GM23338 (cell line): ENCODE results near the gene RNASE11. TPM values are rescaled to one million over a fixed set of nuclear protein-coding genes. Genes with fewer than 3 reads are reported as not detected.

Source experiments
- ATAC-seq: fragments of 200-7000 bp; cut with Tn5 transposase; 3 replicates; pipeline ENCODE4 v1.9.1; 2020
- DNase-seq: peaks from one replicate; pipeline ENCODE4 v3.0.0-alpha.2; 2015; ENCODE audit warnings: low spot score
- H2AFZ ChIP-seq: fragments of 200-600 bp; sonication (generic); 2 replicates; pipeline ENCODE4 v1.8.0; 2016; ENCODE audit warnings: antibody characterized with exemption, mild to moderate bottlenecking, moderate library complexity
- H3F3A ChIP-seq: fragments of 200-600 bp; sonication (generic); replicated peaks from 2 replicates; pipeline ENCODE4 v1.8.0; 2017; ENCODE audit warnings: antibody characterized with exemption, mixed run types, low read depth
- H3K27ac ChIP-seq: fragments of 200-600 bp; sonication (generic); 2 replicates; pipeline ENCODE4 v1.6.1; 2016; ENCODE audit warnings: low read depth
- H3K27me3 ChIP-seq: fragments of 200-600 bp; sonication (generic); 2 replicates; pipeline ENCODE4 v1.8.0; 2016; ENCODE audit warnings: mild to moderate bottlenecking, mixed run types, moderate library complexity; ENCODE audit not compliant: insufficient read depth
- H3K36me3 ChIP-seq: fragments of 200-600 bp; sonication (generic); 2 replicates; pipeline ENCODE4 v1.8.0; 2016; ENCODE audit warnings: mild to moderate bottlenecking; ENCODE audit not compliant: insufficient read depth
- H3K4me1 ChIP-seq: fragments of 200-600 bp; sonication (generic); 2 replicates; pipeline ENCODE4 v1.8.0; 2016; ENCODE audit warnings: mild to moderate bottlenecking, moderate library complexity; ENCODE audit not compliant: insufficient read depth
- H3K4me2 ChIP-seq: fragments of 200-600 bp; sonication (generic); 2 replicates; pipeline ENCODE4 v1.7.1; 2017; ENCODE audit warnings: mixed run types
- H3K4me3 ChIP-seq: fragments of 200-600 bp; sonication (generic); 2 replicates; pipeline ENCODE4 v1.6.1; 2016; ENCODE audit warnings: mixed run types
- H3K79me2 ChIP-seq: fragments of 200-600 bp; sonication (generic); replicated peaks from 2 replicates; pipeline ENCODE4 v1.8.0; 2017; ENCODE audit warnings: mild to moderate bottlenecking; ENCODE audit not compliant: insufficient read depth
- H3K9me2 ChIP-seq: fragments of 200-600 bp; sonication (generic); 2 replicates; pipeline ENCODE4 v1.8.0; 2017; ENCODE audit not compliant: insufficient read depth
- H4K20me1 ChIP-seq: fragments of 200-600 bp; sonication (generic); replicated peaks from 2 replicates; pipeline ENCODE4 v1.8.0; 2017; ENCODE audit warnings: mild to moderate bottlenecking; ENCODE audit not compliant: insufficient read depth
- H3K27ac Mint-ChIP-seq: 2 replicates; pipeline ENCODE4 v1.8.0; 2020; ENCODE audit warnings: inconsistent platforms, mild to moderate bottlenecking, moderate library complexity, mixed read lengths
- H3K27me3 Mint-ChIP-seq: 3 replicates; pipeline ENCODE4 v1.8.0; 2022; ENCODE audit warnings: low read depth, mild to moderate bottlenecking, moderate library complexity, mixed read lengths, inconsistent platforms; ENCODE audit not compliant: insufficient read depth, poor library complexity
- H3K36me3 Mint-ChIP-seq: 3 replicates; pipeline ENCODE4 v1.8.0; 2021; ENCODE audit warnings: low read depth, mild to moderate bottlenecking, inconsistent platforms, moderate library complexity, mixed read lengths
- H3K4me1 Mint-ChIP-seq: 3 replicates; pipeline ENCODE4 v1.8.0; 2020; ENCODE audit warnings: mild to moderate bottlenecking, inconsistent platforms, mixed read lengths
- H3K4me3 Mint-ChIP-seq: 3 replicates; pipeline ENCODE4 v1.8.0; 2021; ENCODE audit warnings: moderate library complexity, mild to moderate bottlenecking, inconsistent platforms, mixed read lengths
- H3K9me3 Mint-ChIP-seq: 3 replicates; pipeline ENCODE4 v1.8.0; 2020; ENCODE audit warnings: moderate library complexity, mild to moderate bottlenecking, inconsistent platforms, mixed read lengths
- CTCF ChIP-seq, 2 experiments: fragments of 200-600 bp in 1 of 2; sonication (generic) in 1 of 2; conservative IDR thresholded peaks; 2 replicates each; pipeline versions ENCODE4 v1.5.1 to v1.6.1; 2016 to 2017; ENCODE audit warnings: antibody characterized with exemption in 2 of 2, low read depth in 2 of 2, mild to moderate bottlenecking in 2 of 2, moderate library complexity in 1 of 2
- EZH2 ChIP-seq: fragments of 200-600 bp; sonication (generic); IDR thresholded peaks from one replicate; pipeline ENCODE4 v1.8.0; 2017; ENCODE audit warnings: antibody characterized with exemption, mild to moderate bottlenecking, low read depth; ENCODE audit not compliant: unreplicated experiment
- EZH2phosphoT487 ChIP-seq: fragments of 200-600 bp; sonication (generic); IDR thresholded peaks from one replicate; pipeline ENCODE4 v1.8.1; 2018; ENCODE audit warnings: antibody characterized with exemption; ENCODE audit not compliant: unreplicated experiment
- JUNB ChIP-seq: IDR thresholded peaks from one replicate; pipeline ENCODE4 v1.6.1; 2016; ENCODE audit warnings: antibody characterized with exemption; ENCODE audit not compliant: unreplicated experiment
- NANOG ChIP-seq: IDR thresholded peaks from 2 replicates; pipeline ENCODE4 v1.6.1; 2016; ENCODE audit warnings: antibody characterized with exemption, borderline replicate concordance
- POLR2AphosphoS5 ChIP-seq: IDR thresholded peaks from 2 replicates; pipeline ENCODE4 v1.6.1; 2016; ENCODE audit warnings: antibody characterized with exemption, low read depth
- STAT1 ChIP-seq: IDR thresholded peaks from one replicate; pipeline ENCODE4 v1.6.1; 2016; ENCODE audit warnings: antibody characterized with exemption; ENCODE audit not compliant: unreplicated experiment
- ZNF114 ChIP-seq: fragments of 250-450 bp; sonication (Bioruptor Pico); IDR thresholded peaks from 2 replicates; pipeline ENCODE4 v1.5.0; 2020; ENCODE audit warnings: mild to moderate bottlenecking, moderate library complexity
- ZNF331 ChIP-seq: fragments of 250-450 bp; sonication (Bioruptor Pico); IDR thresholded peaks from 2 replicates; pipeline ENCODE4 v1.5.0; 2020; ENCODE audit warnings: low read depth, mild to moderate bottlenecking, moderate library complexity
- polyA plus RNA-seq: library from polyadenylated mRNA; unstranded; fragments of >200 nt; fragmentation: Nextera tagmentation; extraction: Ambion mirVana; gene quantifications from 2 replicates; pipeline ENCODE4 v1.2.1, GENCODE V29; 2016
- total RNA-seq: library from RNA; depleted of rRNA; stranded (reverse); fragments of >200 nt; shearing (Covaris generic); gene quantifications from 2 replicates; pipeline ENCODE4 v1.2.3, GENCODE V29; 2014
- TF ChIP-seq, protein P1 (sequence below): IDR thresholded peaks from 2 replicates; pipeline ENCODE4 v1.6.1; 2016; ENCODE audit warnings: antibody characterized with exemption

Gene RNASE11
- total and polyA plus RNA-seq, 2 experiments from 2014 or later, result not detected

DNA sequence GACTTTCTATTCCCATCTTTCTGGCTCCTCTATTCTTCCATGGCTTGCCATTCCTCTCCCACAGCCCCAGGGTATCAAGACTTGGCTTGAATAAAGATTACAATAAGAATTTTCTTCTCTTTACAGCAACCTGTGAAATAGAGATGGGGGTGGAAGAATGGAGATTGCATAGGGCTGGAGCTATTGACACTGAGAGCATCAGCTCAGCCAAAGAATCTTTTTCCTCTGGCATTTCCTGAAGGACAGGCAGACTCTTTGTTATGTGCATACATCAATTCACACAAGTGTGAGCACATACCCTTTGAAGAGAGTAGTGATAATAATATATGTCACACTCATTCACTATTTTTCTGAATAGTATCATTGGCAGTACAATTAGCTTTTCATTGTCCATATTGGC is 4.7 kb downstream of the RNASE11 start:
- no peak overlapping the region for H3K4me3 ChIP-seq
- H3K79me2 ChIP-seq, result no peaks in the 10 kb centered on the region
- H3K27ac Mint-ChIP-seq, result 0 out of 2 replicates have a peak overlapping the region, but pooled peaks have one; percentile 83
- no peaks in the 10 kb centered on the region for H3K9me3 Mint-ChIP-seq
- peak overlapping the region; percentile 51 for H3K4me2 ChIP-seq
- peaks cover 62% of the 10 kb centered on the region for H3K4me1 ChIP-seq
- H3K4me1 Mint-ChIP-seq, result peaks cover 59% of the 10 kb centered on the region
- no peaks in the 10 kb centered on the region for H4K20me1 ChIP-seq
- H3K9me2 ChIP-seq, result peaks cover 3% of the 10 kb centered on the region
- H3K36me3 ChIP-seq, result no peaks in the 10 kb centered on the region
- H3K27me3 Mint-ChIP-seq, result peaks cover 1% of the 10 kb centered on the region
- no peak overlapping the region for H2AFZ ChIP-seq
- ATAC-seq (no peak), DNase-seq (no peak)
- no peak overlapping the region for H3K4me3 Mint-ChIP-seq
- H3K27me3 ChIP-seq, result no peaks in the 10 kb centered on the region
- no peak for TF ChIP-seq POLR2AphosphoS5
- no peak for TF ChIP-seq ZNF331 (CRISPR knock-in tag)
- no peak for TF ChIP-seq EZH2
- no peak for TF ChIP-seq CTCF (conservative IDR thresholded peaks at IDR 0.05; ENCODE audit: low read depth in 2 of 2)
- TF ChIP-seq NANOG, result no peak
- TF ChIP-seq EZH2phosphoT487, result no peak
- H3K27ac ChIP-seq, result no peak overlapping the region
- no peaks in the 10 kb centered on the region for H3K36me3 Mint-ChIP-seq
- no peaks in the 10 kb centered on the region for H3F3A ChIP-seq

- peaks cover 58% of the 10 kb centered on the region for H3K4me1 Mint-ChIP-seq
- H2AFZ ChIP-seq, result no peak overlapping the region
Observed at GRCh38 chr14:20580242-20580641, 7.6 kb downstream of the RNASE11 start.

More at GRCh38 chr14:20580242-20580641, 7.6 kb downstream of the RNASE11 start:
- Histone ChIP-seq H4K20me1 (no peaks in the 10 kb centered on the region), H3K79me2 (no peaks in the 10 kb centered on the region), H3K27me3 (no peaks in the 10 kb centered on the region), H3K9me2 (peaks cover 3% of the 10 kb centered on the region; the same call in 1 of the 2 replicates), H3F3A (no peaks in the 10 kb centered on the region), H3K36me3 (no peaks in the 10 kb centered on the region), H3K27ac (no peak overlapping the region), H3K4me3 (no peak overlapping the region), H3K4me1 (peaks cover 68% of the 10 kb centered on the region), H3K4me2 (peak overlapping the region; percentile 39)
- no peaks in the 10 kb centered on the region for H3K9me3 Mint-ChIP-seq
- TF ChIP-seq JUNB (no peak), CTCF (conservative IDR thresholded peaks at IDR 0.05; ENCODE audit: low read depth in 2 of 2) (no peak), STAT1 (no peak), NANOG (no peak), ZNF114 (no peak)
- TF ChIP-seq, protein P1, sequence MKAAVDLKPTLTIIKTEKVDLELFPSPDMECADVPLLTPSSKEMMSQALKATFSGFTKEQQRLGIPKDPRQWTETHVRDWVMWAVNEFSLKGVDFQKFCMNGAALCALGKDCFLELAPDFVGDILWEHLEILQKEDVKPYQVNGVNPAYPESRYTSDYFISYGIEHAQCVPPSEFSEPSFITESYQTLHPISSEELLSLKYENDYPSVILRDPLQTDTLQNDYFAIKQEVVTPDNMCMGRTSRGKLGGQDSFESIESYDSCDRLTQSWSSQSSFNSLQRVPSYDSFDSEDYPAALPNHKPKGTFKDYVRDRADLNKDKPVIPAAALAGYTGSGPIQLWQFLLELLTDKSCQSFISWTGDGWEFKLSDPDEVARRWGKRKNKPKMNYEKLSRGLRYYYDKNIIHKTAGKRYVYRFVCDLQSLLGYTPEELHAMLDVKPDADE, result no peak
- H3K36me3 Mint-ChIP-seq, result no peaks in the 10 kb centered on the region
- H3K4me3 Mint-ChIP-seq, result no peak overlapping the region
- H3K27me3 Mint-ChIP-seq, result peaks cover 1% of the 10 kb centered on the region
- H3K27ac Mint-ChIP-seq, result 0 out of 2 replicates have a peak overlapping the region, but pooled peaks have one; percentile 53
- ATAC-seq (no peak), DNase-seq (no peak)
